Mammary epithelial cell (primary cell): ENCODE results near the gene GRK1.

Experiments used
- EZH2 ChIP-seq: IDR thresholded peaks from 2 replicates; pipeline ENCODE4 v1.6.1; 2012; ENCODE audit warnings: low read length, inconsistent platforms, borderline replicate concordance
- TF ChIP-seq, protein P1 (sequence below), 2 donors: IDR thresholded peaks in 1 of 2; conservative IDR thresholded peaks in 1 of 2; 2 replicates each; pipeline ENCODE4 v1.5.1; 2011 to 2012; ENCODE audit warnings: inconsistent platforms in 2 of 2, low read length in 2 of 2, mild to moderate bottlenecking in 2 of 2, control low read depth in 1 of 2, low read depth in 1 of 2; ENCODE audit not compliant: insufficient read depth in 1 of 2; ENCODE audit errors: extremely low read depth in 1 of 2

DNA sequence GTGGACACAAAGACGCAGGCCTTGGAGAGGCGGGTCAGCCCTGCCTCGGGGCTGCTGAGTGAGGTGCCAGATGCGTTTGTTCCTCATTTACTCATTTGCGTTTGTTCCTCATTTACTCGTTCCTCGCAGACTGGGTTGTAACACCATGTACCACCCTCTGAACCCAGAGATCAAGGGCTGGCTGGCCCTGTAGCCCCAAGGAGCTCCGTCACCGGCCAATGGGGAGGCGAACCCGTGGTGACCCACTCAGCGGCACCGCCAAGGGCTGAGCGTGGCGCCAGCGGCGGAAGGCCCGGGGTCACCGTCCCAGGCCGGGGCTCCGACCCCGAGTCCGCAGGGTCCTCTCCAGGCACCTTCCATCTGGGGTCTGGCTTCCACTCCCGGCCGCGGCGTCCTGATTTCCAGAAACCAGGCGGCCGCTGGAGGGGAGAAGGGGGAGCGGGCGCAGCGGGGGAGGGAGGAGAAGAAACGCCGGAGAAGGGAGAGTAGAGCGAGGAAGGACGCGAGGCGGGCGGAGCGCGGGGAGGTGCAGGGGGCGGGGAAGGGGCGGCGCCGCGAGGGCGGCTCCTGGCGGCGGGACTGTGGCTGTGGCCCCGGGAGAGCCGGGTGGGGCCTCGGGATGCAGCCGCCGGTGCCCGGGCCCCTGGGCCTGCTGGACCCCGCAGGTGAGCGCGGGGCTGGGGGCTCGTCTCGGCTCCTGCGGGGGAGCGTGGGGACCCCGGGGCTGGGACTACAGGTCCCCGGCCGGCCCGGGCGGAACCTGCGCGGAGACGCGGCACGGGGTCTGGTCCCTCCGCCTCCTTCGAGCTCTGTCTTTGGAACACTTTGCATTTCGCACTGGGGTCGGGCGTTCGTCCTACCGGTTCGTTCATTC, 91.9 kb downstream of the GRK1 start, which contains the start of gene TMEM255B:
- TF ChIP-seq, protein P1, sequence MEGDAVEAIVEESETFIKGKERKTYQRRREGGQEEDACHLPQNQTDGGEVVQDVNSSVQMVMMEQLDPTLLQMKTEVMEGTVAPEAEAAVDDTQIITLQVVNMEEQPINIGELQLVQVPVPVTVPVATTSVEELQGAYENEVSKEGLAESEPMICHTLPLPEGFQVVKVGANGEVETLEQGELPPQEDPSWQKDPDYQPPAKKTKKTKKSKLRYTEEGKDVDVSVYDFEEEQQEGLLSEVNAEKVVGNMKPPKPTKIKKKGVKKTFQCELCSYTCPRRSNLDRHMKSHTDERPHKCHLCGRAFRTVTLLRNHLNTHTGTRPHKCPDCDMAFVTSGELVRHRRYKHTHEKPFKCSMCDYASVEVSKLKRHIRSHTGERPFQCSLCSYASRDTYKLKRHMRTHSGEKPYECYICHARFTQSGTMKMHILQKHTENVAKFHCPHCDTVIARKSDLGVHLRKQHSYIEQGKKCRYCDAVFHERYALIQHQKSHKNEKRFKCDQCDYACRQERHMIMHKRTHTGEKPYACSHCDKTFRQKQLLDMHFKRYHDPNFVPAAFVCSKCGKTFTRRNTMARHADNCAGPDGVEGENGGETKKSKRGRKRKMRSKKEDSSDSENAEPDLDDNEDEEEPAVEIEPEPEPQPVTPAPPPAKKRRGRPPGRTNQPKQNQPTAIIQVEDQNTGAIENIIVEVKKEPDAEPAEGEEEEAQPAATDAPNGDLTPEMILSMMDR (conservative IDR thresholded peaks at IDR 0.05 in 1 of 2, IDR thresholded peaks at IDR 0.05 in 1 of 2; ENCODE audit: extremely low read depth in 1 of 2, insufficient read depth in 1 of 2, low read depth in 1 of 2, low read length in 2 of 2), result no peak
- no peak for TF ChIP-seq EZH2
